CD14-positive monocyte (primary cell): ENCODE data around the gene SIN3A. TPM values are rescaled to one million over a fixed set of nuclear protein-coding genes. Genes with fewer than 3 reads are reported as not detected.
"Not testable (repeated sequence)": the region's sequence is repeated elsewhere in the genome, so short reads cannot be mapped to it uniquely, and the experiment has no call there.

ENCODE experiments used
- DNase-seq, 3 donors: peaks; one replicate each; pipeline ENCODE4 v3.0.0-alpha.2; 2011 to 2022
- H2AFZ ChIP-seq: 2 replicates; pipeline ENCODE4 v1.6.0; 2012; ENCODE audit warnings: mild to moderate bottlenecking, low read depth, low read length, inconsistent platforms; ENCODE audit not compliant: insufficient read depth, poor library complexity, severe bottlenecking
- H3K27ac ChIP-seq, 2 donors: 1 replicate in 1 of 2; 2 replicates in 1 of 2; pipeline ENCODE4 v1.5.1; 2012 to 2013; ENCODE audit warnings: low read length in 2 of 2, control low read depth in 1 of 2, inconsistent platforms in 1 of 2, low read depth in 1 of 2, mild to moderate bottlenecking in 1 of 2
- H3K27me3 ChIP-seq, 2 donors: one replicate each; pipeline versions ENCODE4 v1.6.0 to v1.6.1; 2011 to 2013; ENCODE audit warnings: low read length in 2 of 2; ENCODE audit not compliant: control insufficient read depth in 2 of 2, insufficient read depth in 2 of 2
- H3K36me3 ChIP-seq, 2 donors: replicated peaks in 1 of 2; 1 replicate in 1 of 2; 2 replicates in 1 of 2; pipeline versions ENCODE4 v1.5.1 to v1.6.1; 2012 to 2013; ENCODE audit warnings: low read length in 2 of 2, control low read depth in 1 of 2, inconsistent platforms in 1 of 2, mild to moderate bottlenecking in 1 of 2; ENCODE audit not compliant: insufficient read depth in 2 of 2, control insufficient read depth in 1 of 2
- H3K4me1 ChIP-seq, 2 donors: 1 replicate in 1 of 2; 2 replicates in 1 of 2; pipeline versions ENCODE4 v1.5.1 to v1.6.1; 2012 to 2013; ENCODE audit warnings: low read length in 2 of 2, control low read depth in 1 of 2, inconsistent platforms in 1 of 2, mild to moderate bottlenecking in 1 of 2, moderate library complexity in 1 of 2; ENCODE audit not compliant: insufficient read depth in 2 of 2, control insufficient read depth in 1 of 2
- H3K4me2 ChIP-seq: replicated peaks from 2 replicates; pipeline ENCODE3; 2012; ENCODE audit warnings: low read length, moderate library complexity, mild to moderate bottlenecking; ENCODE audit not compliant: poor library complexity, severe bottlenecking; ENCODE audit errors: extremely low read depth
- H3K4me3 ChIP-seq, 3 experiments: fragments of 200-600 bp in 1 of 3; sonication (generic) in 1 of 3; replicated peaks in 1 of 3; 1 replicate in 2 of 3; 2 replicates in 1 of 3; pipeline ENCODE4 v1.5.1; 2011 to 2013; ENCODE audit warnings: low read length in 3 of 3, mild to moderate bottlenecking in 3 of 3, control low read depth in 2 of 3, low read depth in 2 of 3, inconsistent platforms in 1 of 3, moderate library complexity in 1 of 3
- H3K79me2 ChIP-seq: 2 replicates; pipeline ENCODE4 v1.6.0; 2012; ENCODE audit warnings: mild to moderate bottlenecking, control low read depth, inconsistent platforms, low read length, moderate library complexity; ENCODE audit not compliant: insufficient read depth
- H3K9ac ChIP-seq: 2 replicates; pipeline ENCODE4 v1.6.0; 2017; ENCODE audit warnings: low read length, mild to moderate bottlenecking; ENCODE audit not compliant: insufficient read depth, poor library complexity, severe bottlenecking
- H3K9me3 ChIP-seq, 2 donors: replicated peaks in 1 of 2; 1 replicate in 1 of 2; 2 replicates in 1 of 2; pipeline versions ENCODE4 v1.5.1 to v1.6.1; 2012 to 2013; ENCODE audit warnings: low read length in 2 of 2, control low read depth in 1 of 2; ENCODE audit not compliant: control insufficient read depth in 1 of 2, insufficient read depth in 1 of 2
- H4K20me1 ChIP-seq: 2 replicates; pipeline ENCODE4 v1.6.0; 2012; ENCODE audit warnings: mild to moderate bottlenecking, low read length, control low read depth, moderate library complexity; ENCODE audit not compliant: insufficient read depth
- H3K27ac Mint-ChIP-seq, 7 donors: one replicate each; pipeline ENCODE4 v1.8.0; 2020; ENCODE audit warnings: mild to moderate bottlenecking in 7 of 7, mixed read lengths in 7 of 7, moderate library complexity in 6 of 7, inconsistent platforms in 2 of 7
- H3K27me3 Mint-ChIP-seq, 3 donors: one replicate each; pipeline ENCODE4 v1.8.0; 2021 to 2022; ENCODE audit warnings: low read depth in 3 of 3, mild to moderate bottlenecking in 3 of 3, mixed read lengths in 3 of 3, moderate library complexity in 3 of 3, inconsistent platforms in 1 of 3
- H3K36me3 Mint-ChIP-seq, 2 donors: one replicate each; pipeline ENCODE4 v1.8.0; 2020; ENCODE audit warnings: mixed read lengths in 2 of 2, inconsistent platforms in 1 of 2, mild to moderate bottlenecking in 1 of 2
- H3K4me1 Mint-ChIP-seq: one replicate; pipeline ENCODE4 v1.8.0; 2020; ENCODE audit warnings: mild to moderate bottlenecking, mixed read lengths
- H3K4me3 Mint-ChIP-seq, 2 donors: one replicate each; pipeline ENCODE4 v1.8.0; 2020; ENCODE audit warnings: mild to moderate bottlenecking in 2 of 2, mixed read lengths in 2 of 2, moderate library complexity in 1 of 2
- H3K9me3 Mint-ChIP-seq, 7 donors: one replicate each; pipeline ENCODE4 v1.8.0; 2020 to 2022; ENCODE audit warnings: mixed read lengths in 7 of 7, mild to moderate bottlenecking in 6 of 7, moderate library complexity in 6 of 7, inconsistent platforms in 2 of 7
- CTCF ChIP-seq: fragments of 200-600 bp; IDR thresholded peaks from one replicate; pipeline ENCODE4 v1.8.0; 2022; ENCODE audit warnings: antibody characterized with exemption, mild to moderate bottlenecking
- WGBS: methylation state at CpG from one replicate; pipeline ENCODE4 v1.1.5; 2013; ENCODE audit warnings: missing lambda C conversion rate; ENCODE audit not compliant: insufficient coverage; 5-methylcytosine and 5-hydroxymethylcytosine counted together
- intact Hi-C, 2 donors: fragments of 100-400 bp; cut with micrococcal nuclease; formaldehyde crosslinking; loops; one replicate each; pipeline versions ENCODE4 v1.15.0 to v1.15.1; 2023
- polyA plus RNA-seq, 3 donors: library from polyadenylated mRNA; depleted of rRNA in 1 of 3; unstranded in 2 of 3; stranded (reverse) in 1 of 3; fragments of 300-500 nt in 2 of 3; fragments of >200 nt in 1 of 3; fragmentation: Illumina TruSeq in 2 of 3; gene quantifications; 1 replicate in 2 of 3; 2 replicates in 1 of 3; pipeline ENCODE4 v1.2.3, GENCODE V29; 2012 to 2021

SIN3A gene
- polyA plus RNA-seq, 3 donors = 2.3 to 20.7 (median 7.9) TPM

GRCh38 chr15:75483106-75483505 is 31.6 kb upstream of the SIN3A start:
- peaks cover 47 to 65% of the 10 kb centered on the region in 2 donors for H3K36me3 ChIP-seq
- no peak overlapping the region for H3K27ac ChIP-seq

GRCh38 chr15:75480463-75480862 is 29.0 kb upstream of the SIN3A start:
- H3K27me3 ChIP-seq, DNase-seq, H3K27ac ChIP-seq, H3K4me3 ChIP-seq, H3K9me3 Mint-ChIP-seq, H3K27me3 Mint-ChIP-seq, H3K4me1 Mint-ChIP-seq, intact Hi-C loops, H3K27ac Mint-ChIP-seq, H3K9me3 ChIP-seq, H3K9ac ChIP-seq, H3K4me2 ChIP-seq, H3K4me3 Mint-ChIP-seq, H3K79me2 ChIP-seq, H4K20me1 ChIP-seq, H2AFZ ChIP-seq, H3K4me1 ChIP-seq: not testable (repeated sequence)
- WGBS = over 99% methylated on average over 28 of the region's 54 CpGs
- H3K36me3 ChIP-seq = peaks cover 42 to 68% of the 10 kb centered on the region in 2 donors
- H3K36me3 Mint-ChIP-seq = peaks cover 54 to 64% of the 10 kb centered on the region in 2 donors

More at GRCh38 chr15:75483106-75483505, 31.6 kb upstream of the SIN3A start:
- no peaks in the 10 kb centered on the region for H3K27me3 ChIP-seq
- intact Hi-C loops = no loop called here
- peaks cover 0 to 3% (median 0%) of the 10 kb centered on the region in 3 donors for H3K27me3 Mint-ChIP-seq
- H3K4me3 Mint-ChIP-seq = no peak overlapping the region
- TF ChIP-seq CTCF = no peak
- H3K4me2 ChIP-seq = no peak overlapping the region
- no peak overlapping the region for H2AFZ ChIP-seq
- H3K4me3 ChIP-seq = no peak overlapping the region
- peak overlapping the region in 1 of 7 donors; percentile 31 for H3K27ac Mint-ChIP-seq
- DNase-seq = no peak
- no peaks in the 10 kb centered on the region for H3K79me2 ChIP-seq
- no peaks in the 10 kb centered on the region for H3K9me3 ChIP-seq
- no peaks in the 10 kb centered on the region for H3K4me1 Mint-ChIP-seq
- peaks cover 51 to 65% of the 10 kb centered on the region in 2 donors for H3K36me3 Mint-ChIP-seq
- no CpG with 5 or more reads among the region's 1 CpG for WGBS
- H3K9ac ChIP-seq = no peak overlapping the region
- H3K9me3 Mint-ChIP-seq = peaks cover 0 to 9% (median 6%) of the 10 kb centered on the region in 7 donors
- H4K20me1 ChIP-seq = peaks cover 7% of the 10 kb centered on the region
- H3K4me1 ChIP-seq = no peaks in the 10 kb centered on the region
